8988T (cell line): ENCODE data around the gene PGPEP1.
"Not testable (repeated sequence)": the region's sequence is repeated elsewhere in the genome, so short reads cannot be mapped to it uniquely, and the experiment has no call there.

Experiments used
- DNase-seq: peaks from one replicate; pipeline ENCODE4 v3.0.0; 2011

The PGPEP1 gene

GRCh38 chr19:18308948-18309325, 31.5 kb upstream of the PGPEP1 start:
- DNase-seq, result no peak

- no peak for DNase-seq
Measured at GRCh38 chr19:18309525-18310064, 30.8 kb upstream of the PGPEP1 start.

GRCh38 chr19:18310118-18310909, 30.1 kb upstream of the PGPEP1 start:
- no peak for DNase-seq

GRCh38 chr19:18310966-18311365, 29.4 kb upstream of the PGPEP1 start:
- no peak for DNase-seq

DNA sequence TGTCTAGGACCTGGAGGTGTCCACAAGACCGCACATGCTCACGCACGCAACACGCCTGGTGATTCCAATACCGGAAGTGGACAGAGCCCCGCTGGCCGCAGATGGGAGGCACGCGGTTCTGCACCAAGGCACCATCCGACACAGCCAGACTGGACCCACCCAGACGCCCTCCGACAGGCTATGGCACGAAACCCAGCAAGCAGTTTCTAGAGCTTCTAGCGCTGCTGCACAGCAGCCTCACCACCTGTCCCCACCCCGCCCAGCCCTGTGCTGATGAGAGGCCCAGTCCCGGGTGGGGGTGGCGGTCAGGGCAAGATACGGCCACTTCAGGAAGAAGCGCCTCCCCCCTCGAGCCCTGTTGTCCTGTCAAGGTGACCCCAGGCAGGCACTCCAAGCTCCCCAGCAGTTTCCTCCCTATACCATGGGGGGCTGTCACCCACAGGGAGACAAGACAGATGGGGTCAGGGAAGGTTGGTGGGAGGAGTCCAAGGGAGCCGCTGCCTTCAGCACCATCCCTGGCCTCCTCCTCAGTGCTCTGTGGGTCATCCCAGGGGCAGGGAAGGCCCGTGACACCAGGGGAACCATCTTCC, 28.8 kb upstream of the PGPEP1 start:
- no peak for DNase-seq

DNA sequence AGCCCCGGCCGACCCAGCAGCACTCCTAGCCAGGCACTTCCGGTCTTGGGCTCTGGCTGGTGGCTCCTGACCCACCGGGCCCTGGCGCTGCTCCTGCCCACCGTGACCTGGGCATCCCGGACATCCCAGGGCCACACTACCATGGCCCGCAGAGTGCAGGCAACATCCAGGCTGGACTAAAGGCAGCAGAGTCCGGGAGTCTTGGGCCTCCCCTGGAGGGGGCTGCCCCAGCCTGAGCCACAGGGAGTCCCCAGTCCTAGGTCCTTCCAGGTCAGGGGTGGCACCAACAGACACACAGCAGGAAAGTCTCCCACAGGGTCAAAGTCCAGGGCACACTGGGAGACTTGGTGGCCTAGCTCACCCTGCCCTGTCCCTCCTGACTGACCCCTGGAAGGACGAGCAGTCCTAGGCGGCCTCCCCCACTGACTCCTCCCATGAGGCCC, 28.3 kb upstream of the PGPEP1 start:
- no peak for DNase-seq

DNA sequence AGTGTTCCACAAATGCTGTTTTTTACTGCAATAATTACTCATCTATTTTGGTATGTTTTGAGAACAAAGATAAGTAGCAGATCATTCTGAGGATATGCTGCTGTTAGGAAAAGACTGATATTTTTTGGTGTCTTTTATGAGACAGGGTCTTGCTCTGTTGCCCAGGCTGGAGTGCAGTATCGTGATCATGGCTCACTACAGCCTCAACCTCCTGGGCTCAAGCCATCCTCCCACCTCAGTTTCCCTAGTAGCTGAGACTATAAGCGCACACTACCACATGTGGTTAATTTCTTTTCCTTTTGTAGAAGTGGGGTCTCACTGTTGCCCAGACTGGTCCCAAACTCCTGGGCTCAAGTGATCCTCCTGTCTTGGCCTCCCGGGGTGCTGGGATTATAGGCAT, 27.0 kb upstream of the PGPEP1 start:
- no peak for DNase-seq

DNA sequence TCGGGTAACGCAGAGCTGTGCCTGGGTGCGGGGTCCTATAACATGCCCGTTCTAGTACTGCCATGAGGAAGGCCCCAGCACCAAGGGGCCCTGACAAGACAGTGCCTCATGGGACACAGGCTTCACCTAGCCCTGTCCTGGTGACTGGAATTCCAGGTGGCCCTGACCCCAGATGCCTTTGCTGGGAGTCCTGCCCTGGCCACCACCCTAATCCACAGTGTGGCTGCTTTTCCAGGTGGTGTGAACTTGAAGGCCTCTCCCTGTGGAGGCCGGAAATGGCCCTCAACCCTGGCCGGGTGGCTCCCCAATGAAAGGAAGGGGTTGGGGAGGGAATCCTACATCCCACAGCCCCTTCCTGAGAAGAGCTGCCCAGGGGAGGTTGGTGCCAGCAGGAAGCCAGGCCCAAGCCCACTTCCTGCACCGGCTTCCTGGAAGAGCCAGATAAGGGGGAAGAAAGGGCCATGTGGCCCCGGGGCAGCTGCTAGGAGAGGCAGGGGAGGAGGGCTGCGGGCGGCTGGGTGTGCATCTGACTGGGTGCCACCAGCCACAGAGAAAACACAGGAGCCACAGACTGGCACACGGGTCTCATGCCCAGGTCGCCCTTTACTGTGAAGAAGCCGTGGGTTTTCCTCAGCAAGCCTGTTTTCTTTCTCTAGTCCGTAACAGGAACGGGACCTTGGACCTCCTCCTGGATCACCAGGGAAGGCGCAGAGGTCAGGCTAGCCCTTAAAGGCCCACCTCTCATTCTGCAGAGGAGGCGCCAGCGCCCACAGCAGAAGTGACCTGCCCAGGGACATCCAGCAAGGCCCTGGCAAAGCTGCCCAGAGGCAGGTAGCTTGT, 22.2 kb upstream of the PGPEP1 start:
- no peak for DNase-seq

GRCh38 chr19:18319591-18320135, 20.7 kb upstream of the PGPEP1 start:
- DNase-seq, result no peak

GRCh38 chr19:18320865-18321733, 19.3 kb upstream of the PGPEP1 start:
- no peak for DNase-seq

DNA sequence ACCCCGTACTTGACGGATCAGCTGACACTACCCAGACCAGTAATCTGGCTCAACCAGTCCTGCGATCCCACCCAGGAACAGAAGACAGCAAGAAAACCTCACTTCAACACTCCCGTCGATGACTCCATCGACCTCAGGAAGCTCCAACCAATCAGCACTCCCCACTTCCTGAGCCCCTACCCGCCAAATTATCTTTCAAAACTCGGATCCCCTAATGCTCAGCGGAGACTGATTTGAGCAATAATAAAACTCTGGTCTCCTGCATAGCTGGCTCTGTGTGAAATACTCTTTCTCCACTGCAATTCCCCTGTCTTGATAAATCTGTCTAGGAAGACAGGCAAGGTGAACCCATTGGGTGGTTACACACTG, 18.7 kb upstream of the PGPEP1 start:
- DNase-seq, result no peak

DNA sequence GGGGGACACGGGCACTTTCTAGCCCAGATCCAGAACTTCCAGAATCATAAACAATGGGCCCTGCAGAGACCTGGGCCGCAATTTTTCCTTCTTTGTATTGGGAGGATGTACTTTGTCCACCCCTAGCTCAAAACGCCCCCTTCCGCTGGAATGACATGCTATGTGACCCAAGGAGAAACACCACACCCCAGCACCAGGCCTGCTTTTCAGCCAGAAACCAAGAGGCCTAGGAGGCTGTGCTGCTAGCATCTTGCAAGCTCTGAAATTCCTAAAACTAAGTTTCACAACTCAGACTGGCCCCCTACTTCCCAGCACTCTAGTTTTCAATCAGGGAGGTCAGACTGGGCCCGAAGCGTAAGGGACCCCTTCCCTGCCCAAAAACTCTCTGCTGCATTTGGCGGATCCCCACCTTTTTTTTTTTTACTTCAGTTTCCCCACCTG, 18.1 kb upstream of the PGPEP1 start:
- DNase-seq, result no peak

- peak; percentile 96 for DNase-seq
Measured at GRCh38 chr19:18322759-18323460, 17.5 kb upstream of the PGPEP1 start, which contains the start of gene LSM4. LSM4 (minus strand) TSS chr19:18323076; CDS start chr19:18323020, 56 bp downstream.

DNA sequence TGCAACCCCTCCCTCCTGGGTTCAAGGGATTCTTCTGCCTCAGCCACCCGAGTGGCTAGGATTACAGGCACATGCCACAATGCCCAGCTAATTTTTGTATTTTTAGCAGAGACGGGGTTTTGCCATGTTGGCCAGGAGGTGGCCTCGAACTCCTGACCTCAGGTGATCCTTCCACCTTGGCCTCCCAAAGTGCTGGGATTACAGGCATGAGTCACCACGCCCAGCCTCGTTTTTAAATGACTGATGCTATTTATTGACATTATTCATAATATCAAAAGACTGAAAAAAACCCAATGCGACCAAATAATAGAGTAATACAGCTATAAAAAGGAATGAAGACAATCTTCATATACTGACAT, 16.0 kb upstream of the PGPEP1 start:
- not testable (repeated sequence) for DNase-seq

GRCh38 chr19:18326772-18327171, 13.6 kb upstream of the PGPEP1 start:
- DNase-seq, result no peak

DNA sequence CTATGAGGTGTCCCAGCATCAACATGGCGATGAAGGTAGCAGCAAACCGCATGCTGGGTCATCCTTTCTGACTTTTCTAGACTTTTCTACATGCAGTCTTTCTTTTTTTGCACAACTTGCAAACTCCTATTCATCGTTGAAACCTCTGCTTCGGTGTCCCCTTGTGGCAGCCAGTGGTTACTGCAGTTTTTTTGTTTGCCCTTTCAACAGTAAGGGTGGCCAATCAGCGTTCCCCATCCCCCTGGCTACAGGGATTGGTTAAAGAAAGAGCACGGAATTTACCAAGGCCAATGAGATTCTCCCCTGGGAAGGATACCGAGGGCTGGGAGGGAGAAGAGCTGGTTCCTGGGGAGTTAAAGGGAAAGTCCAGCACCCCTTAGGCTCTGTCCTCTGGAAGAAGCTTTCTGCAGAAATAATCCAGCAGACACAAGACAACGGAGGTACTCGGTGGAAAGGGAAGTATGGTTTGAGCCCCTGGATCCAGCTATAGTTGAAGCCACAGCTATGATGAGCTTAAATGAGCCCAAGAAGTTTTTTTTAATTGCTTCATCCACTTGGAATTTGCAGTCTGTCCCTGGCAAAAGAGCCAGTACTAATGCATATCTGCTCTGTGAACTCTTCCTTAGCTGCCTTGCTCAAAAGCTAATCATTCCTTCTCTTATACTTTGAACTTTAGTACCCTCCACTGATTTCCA, 11.9 kb upstream of the PGPEP1 start:
- DNase-seq, result peak; percentile 94

GRCh38 chr19:18329035-18329376, 11.4 kb upstream of the PGPEP1 start:
- DNase-seq, result no peak

DNA sequence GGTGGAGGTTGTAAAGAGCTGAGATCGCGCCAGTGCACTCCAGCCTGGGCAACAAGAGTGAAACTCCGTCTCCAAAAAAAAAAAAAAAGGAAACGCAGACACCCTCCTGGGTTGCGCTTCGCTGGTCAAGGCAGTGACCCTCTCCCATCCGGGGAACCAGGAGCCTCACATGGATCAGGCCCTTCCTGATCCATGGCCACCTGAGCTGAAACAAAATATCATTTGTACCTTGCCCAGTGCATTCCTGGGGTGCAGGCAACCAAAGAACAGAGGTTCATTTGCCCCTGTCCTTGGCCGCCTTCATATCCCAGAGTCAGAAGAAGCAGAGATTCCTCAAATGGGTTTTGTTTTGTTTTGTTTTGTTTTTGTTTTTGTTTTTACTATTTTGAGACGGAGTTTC, 9.5 kb upstream of the PGPEP1 start:
- DNase-seq, result no peak

- no peak for DNase-seq
Measured at GRCh38 chr19:18332917-18333530, 7.4 kb upstream of the PGPEP1 start.

DNA sequence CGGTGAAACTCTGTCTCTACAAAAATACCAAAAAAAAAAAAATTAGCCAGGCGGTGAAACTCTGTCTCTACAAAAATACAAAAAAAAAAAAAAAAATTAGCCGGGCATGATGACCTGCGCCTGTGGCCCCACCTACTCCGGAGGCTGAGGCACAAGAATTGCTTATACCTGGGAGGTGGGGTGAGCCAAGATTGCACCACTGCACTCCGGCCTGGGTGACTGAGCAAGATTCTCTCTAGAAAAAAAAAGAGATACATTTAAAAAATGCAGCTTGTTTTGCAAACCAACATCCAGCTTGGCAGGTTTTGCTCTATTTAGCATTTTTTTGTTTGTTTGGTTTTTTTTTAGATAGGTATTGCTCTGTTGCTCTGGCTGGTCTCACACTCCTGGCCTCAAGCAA, 6.7 kb upstream of the PGPEP1 start:
- DNase-seq, result no peak

GRCh38 chr19:18336121-18336520, 4.3 kb upstream of the PGPEP1 start:
- no peak for DNase-seq
